ENCODE results near the gene CACNA1A.
"Not testable (repeated sequence)": the region's sequence is repeated elsewhere in the genome, so short reads cannot be mapped to it uniquely, and the experiment has no call there.

The CACNA1A gene

GRCh38 chr19:13492128-13492527 lies 14.2 kb downstream of the CACNA1A start:
- no peak for DNase-seq

DNA sequence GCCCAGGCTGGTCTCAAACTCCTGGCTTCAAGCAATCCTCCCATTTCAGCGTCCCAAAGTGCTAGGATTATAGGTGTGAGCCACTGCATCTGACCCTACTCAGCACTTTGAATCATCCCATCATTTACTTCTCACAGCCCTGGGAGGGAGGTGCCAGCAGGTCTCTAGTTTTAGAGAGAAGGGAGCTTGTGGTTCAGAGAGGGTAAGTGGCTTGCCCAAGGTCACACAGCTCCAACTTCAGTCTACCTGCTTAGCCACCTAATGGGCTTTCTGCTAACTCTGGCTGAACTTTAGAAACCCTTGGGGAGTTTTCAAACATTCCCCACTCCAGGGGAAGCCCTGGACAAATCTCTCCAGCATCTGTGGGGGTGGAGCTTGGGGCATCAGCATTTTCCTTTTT lies 18.3 kb downstream of the CACNA1A start:
- DNase-seq = no peak

GRCh38 chr19:13484166-13484565 lies 22.1 kb downstream of the CACNA1A start:
- DNase-seq = no peak

DNA sequence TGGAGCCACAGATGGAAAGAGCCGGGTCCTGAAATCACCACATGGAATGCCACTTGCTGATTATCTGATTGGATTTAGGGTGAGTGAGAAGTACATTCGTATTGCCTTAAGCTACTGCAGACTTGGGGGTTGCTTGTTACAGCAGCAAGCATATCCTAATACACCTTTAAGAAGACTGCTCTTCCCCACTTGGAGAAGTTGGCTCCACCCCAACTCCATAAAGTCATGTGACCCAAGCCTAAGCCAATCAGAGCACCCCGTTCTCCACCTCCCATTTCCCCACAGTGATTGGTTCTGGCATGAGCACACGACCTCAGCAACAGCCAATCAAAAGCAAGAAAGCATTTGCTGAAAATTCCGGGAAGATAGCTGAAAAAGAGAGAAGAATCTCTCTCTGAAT lies 23.1 kb downstream of the CACNA1A start:
- no peak for DNase-seq

DNA sequence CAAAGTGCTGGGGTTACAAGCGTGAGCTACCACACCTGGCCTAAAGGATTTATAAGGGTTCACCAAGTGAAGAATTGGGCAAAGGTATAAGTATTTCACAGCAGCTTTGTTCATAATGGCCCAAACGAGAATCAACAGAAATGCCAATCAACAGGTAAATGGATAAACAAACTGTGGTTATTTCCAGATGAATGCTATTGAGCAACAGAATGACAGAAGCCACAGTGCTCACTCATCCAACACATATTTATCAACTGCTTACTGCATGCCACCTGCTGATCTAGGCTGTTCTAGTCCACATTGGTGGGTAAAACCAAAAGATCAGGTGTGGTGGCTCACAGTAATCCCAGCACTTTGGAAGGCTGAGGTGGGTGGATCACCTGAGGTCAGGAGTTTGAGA lies 27.7 kb downstream of the CACNA1A start:
- DNase-seq = no peak

GRCh38 chr19:13476071-13476470 lies 30.2 kb downstream of the CACNA1A start:
- no peak for DNase-seq

DNA sequence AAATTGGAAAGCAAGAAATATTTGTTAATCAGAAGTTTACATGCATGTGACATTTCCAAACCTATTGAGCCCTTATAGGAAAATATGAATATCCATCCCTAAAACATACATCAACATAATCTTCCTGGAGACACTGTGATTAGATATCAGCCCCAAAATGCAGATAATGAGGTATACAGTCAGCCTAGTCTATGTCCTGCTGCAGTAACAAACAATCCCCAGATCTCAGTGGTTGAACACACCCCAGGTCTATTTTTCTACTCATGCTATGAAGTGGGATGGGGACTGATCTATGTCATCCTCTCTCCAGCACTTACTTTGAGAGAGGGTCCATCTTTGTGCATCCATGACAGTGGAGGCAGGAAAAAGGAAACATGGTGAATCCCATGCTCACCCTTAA lies 31.2 kb downstream of the CACNA1A start:
- DNase-seq = no peak

DNA sequence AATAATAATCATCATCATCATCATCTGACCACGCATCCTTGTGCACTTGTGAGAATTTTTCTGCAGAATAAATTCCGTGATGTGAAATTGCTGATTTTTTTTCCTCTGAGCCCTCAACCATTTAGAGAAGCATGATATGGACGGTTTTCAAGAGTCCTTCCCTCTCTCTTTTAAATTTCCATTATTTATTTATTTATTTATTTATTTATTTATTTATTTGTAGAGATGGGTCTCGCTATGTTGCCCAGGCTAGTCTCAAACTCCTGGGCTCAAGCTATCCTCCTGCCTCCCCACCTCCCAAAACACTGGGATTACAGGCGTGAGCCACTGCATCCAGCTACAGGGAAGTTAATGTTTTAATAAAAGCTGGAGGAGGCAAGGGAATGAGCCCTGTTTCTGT lies 39.6 kb downstream of the CACNA1A start:
- DNase-seq = no peak

GRCh38 chr19:13463296-13463695 lies 43.0 kb downstream of the CACNA1A start:
- no peak for DNase-seq

DNA sequence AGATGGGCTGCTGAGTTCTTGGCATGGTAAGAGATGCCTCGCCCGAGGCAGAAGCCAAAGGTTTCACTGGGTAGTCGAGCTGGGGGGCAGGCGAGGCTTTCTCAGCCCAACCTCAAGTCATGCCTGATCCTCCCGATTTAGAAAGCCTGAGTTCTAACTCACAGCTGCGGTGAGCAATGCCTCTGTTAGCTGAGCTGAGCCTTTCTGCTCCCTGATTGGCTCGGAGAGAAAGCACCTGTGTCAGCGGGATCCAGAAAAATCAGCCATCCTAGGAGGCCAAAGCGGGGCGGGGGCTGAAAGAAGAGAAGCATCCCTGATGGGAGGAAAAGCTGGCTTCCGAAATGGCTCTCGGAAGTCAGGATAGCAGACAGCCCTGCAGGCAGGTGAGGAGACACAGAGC lies 44.7 kb downstream of the CACNA1A start:
- no peak for DNase-seq

GRCh38 chr19:13460045-13460444 lies 46.2 kb downstream of the CACNA1A start:
- peak; percentile 11 for DNase-seq

GRCh38 chr19:13459351-13459750 lies 46.9 kb downstream of the CACNA1A start:
- DNase-seq = peak; percentile 59

DNA sequence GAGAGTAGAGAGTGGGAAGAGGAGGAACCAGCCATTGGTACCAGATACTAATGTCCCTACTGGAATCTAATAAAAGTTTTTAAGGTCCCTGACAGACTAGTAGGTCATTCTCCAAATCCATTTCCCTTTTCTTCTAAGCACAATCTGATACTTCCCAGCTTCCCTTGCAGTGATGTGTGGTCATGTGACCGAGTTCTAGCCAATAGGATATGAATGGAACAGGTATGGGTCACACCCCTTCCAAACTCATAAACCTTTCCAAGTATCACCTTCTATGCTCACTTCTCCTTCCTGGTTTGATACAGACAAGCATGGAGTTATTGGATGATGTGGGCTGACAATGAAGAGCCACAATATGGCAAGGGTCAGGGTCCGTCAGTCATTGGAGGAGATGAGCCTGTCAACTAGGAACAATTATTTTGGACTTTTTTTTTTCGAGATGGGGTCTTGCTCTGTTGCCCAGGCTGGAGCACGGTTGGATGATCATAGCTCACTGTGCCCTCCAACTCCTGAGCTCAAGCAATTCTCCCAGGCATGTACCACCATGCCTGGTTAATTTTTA lies 54.8 kb downstream of the CACNA1A start:
- DNase-seq = no peak

GRCh38 chr19:13447978-13448377 lies 58.3 kb downstream of the CACNA1A start:
- no peak for DNase-seq

DNA sequence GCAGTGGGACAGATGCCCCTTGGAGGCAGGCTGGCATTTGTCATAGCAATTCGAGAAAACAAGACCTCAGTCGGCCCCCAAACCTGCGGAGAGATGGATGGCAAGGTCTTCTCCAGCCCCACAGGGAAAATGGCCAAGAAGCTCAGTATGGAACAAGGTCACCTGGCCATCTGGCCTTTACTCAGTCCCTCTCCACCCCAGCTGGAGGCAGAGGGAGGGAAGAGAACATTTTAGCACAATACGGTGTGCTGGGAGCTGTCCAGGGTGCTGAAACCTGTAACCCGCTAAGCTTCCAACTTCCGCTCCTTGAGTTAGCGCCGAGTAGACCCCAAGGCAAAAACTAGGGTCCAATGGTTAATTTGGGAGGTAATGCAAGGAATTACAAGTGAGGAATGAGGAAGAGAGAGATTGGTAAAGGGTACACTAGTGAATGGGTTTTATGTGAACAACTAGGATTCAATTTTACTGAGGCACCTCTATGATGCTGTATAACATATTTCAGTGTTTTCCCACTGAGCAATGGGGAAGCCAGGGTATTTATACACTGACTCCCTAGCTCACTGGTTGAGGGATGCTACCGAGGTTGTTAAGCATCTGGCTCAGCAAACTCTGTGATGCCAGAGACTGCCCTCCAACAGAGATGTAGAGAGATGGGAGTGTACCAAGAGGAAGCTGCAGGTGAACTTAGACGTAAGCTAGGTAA lies 64.3 kb downstream of the CACNA1A start:
- DNase-seq = no peak

DNA sequence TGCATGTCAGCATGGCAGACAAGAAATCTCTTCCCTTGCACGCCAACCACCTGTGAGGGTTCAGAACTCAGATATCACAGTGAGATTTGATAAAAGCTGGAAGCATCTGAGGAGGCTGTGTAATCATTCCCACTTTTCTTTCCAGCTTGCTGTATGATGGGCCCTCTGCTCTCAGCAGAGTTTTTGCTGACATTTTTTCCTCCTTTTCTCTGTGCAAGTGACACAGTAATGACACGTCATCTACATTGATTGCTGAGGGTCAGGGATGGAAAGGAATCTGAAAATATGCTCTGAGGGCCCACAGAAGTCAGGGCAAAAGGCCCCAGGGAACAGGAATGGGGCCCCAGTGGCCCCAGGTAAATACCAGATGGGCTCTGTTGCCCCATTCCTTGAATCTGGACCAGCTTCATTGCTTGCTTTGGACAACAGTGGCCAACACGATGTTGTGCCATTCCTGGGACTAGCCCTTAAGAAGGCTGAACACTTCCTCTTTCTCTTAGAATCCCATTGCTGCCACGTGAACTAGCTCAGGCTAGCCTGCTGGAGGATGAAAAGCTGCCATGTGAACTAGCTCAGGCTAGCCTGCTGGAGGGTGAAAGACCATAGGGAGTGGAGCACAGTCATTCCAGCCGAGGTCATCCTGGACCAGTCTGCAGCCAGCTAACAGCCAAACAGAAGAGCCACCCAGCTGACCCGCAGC lies 68.2 kb downstream of the CACNA1A start:
- no peak for DNase-seq

DNA sequence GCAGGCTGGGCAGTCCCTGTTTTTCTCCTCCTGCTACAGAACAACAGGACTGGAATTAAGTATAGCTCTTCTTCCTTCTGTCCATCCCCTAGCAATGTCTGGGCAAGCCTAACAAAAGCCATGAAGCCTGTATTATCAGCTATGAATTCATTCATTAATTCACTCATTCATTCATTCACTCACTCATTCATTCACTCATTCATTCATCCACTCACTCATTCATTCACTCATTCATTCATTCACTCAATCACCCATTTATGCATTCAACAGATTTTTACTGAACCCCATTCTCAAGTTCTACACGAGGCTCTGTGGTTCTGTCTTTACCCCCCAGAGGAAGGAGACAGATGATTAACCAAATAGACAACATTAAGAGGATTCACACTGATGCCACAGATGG lies 69.9 kb downstream of the CACNA1A start:
- no peak for DNase-seq

DNA sequence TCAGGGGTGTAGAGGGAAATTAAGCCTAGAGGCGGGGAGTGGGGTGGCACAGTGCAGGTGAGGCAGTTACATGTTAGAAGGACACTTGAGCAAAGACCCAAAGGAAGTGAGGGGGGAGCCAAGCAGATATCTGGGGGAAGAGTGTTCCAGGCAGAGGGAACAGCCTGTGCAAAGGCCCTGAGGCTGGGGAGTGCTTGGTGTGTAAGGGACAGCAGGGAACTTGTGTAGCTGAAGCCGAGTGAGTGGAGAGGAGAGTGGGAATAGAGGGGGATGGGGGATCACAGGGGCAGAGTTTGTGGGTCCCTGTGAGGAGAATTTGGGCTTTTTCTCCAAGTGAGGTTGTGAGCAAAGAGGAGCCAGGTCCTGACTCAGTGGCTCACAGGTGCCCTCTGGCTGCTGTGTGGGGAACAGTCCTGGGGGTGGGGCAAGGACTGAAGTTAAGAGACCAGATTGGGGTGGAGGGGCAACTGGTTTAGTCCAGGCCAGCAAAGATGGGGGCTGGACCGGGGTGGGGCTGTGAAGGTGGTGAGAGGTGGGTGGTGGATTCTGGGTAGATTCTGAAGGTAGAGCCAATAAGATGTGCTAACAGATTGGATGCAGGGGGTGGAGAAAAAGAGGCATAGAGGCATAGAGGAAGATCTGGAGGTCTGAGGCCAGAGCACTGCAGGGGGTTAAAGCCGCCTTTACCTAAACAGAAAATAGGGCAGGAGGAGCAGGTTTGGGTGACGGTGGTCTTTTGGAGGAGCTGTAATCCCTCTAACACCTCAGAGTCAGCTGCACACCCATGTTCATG lies 75.3 kb downstream of the CACNA1A start:
- no peak for DNase-seq

- DNase-seq = no peak
Measured at GRCh38 chr19:13429563-13429962, 76.7 kb downstream of the CACNA1A start.

- no peak for DNase-seq
Measured at GRCh38 chr19:13428352-13428751, 77.9 kb downstream of the CACNA1A start.

- DNase-seq = no peak
Measured at GRCh38 chr19:13427273-13428051, 78.8 kb downstream of the CACNA1A start.

GRCh38 chr19:13425875-13426274 lies 80.4 kb downstream of the CACNA1A start:
- DNase-seq = not testable (repeated sequence)

GRCh38 chr19:13425151-13425550 lies 81.1 kb downstream of the CACNA1A start:
- DNase-seq = no peak
